ENCODE data around the gene ARL15.

Gene ARL15

DNA sequence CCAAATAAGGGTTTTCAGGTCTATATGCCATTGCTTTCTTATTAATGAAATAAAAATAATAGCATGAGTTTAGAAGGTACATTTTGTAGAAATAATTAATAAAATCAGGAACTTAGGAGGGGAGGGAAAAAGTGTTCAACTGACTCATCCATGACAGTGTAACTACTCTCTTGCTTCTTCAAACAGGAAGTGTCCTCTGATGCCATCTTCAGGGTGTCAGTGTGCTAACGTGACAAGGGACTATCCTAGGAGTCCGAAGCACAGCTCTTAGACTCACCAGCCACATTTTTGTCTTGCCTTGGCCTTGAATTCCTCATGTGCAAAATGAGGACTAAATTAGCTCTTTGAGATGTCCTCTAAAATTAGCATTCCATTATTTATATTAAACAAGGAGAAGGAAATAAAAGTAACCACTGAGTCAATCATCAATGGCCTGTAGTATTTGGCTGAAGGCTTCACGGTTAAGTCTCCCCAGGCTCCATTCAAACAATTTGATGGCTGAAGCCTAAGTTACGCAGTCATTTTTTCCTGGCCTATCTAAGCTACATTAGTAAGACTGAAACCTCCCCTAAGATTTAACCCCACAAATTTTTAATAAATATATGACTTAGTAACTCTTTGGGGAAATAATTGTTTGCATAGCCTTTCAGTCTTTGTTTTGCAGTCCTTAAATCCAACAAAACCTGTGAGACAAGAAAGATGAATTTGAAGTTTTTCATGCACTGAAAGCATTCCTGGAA, 151.1 kb downstream of the ARL15 start:
- no peak for DNase-seq (ENCODE audit: low read depth in 2 of 2)

DNA sequence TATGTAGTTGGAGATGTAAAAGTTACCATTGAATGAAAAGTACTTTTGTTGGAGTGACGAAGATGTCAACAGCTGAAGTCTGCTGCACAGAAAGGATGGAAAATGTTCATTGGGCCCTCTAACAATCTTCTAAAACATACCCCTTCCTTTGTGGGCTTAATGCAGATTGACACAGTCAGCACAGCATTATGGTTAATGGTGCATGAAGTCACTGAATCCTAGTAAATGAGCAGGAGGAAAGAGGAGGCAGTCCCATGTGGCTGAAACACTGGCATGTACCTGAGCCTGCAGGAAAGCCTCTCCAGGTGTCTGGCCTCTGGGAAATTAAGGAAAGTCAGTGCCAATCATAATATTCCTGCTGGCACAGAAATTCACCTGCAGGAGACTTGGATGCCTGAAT, 153.8 kb downstream of the ARL15 start:
- no peak for DNase-seq (ENCODE audit: low read depth in 2 of 2)

DNA sequence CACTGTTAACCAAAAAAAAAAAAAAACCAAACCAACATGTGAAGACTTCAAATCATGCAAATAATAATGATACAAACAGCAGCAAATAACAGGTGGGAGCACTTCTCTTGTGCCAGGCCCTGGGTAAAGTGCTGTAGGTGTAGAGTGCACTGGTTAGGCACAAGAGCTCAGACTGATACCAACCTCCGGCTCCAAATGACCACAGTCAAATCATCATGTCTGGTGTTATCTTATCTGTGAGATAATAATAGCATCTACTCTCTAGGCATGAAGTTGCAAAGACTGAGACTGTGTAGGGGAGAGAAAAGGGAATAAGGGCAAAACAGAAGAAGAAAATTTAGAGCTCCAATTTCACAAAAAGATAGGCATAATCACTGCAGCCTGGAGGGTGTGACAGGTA, 159.5 kb downstream of the ARL15 start:
- no peak for DNase-seq (ENCODE audit: low read depth in 2 of 2)

DNA sequence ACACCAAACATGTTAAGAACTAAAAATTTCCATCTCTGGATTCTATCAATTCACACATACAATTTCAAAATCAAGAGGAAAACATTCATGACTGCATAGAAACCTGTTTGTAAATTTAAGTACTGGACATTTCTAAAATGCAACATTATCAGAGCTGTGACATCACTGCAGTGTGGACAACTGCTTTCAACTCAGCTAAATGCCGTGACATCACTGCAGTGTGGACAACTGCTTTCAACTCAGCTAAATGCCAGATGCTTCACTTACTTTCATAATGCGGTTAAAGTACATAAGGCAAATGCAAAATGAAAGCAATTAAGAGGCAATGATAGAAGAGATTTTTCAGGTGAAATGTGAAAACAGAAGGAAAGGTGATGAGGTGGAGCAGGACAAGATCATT, 161.5 kb downstream of the ARL15 start:
- DNase-seq (ENCODE audit: low read depth in 2 of 2) = no peak

DNA sequence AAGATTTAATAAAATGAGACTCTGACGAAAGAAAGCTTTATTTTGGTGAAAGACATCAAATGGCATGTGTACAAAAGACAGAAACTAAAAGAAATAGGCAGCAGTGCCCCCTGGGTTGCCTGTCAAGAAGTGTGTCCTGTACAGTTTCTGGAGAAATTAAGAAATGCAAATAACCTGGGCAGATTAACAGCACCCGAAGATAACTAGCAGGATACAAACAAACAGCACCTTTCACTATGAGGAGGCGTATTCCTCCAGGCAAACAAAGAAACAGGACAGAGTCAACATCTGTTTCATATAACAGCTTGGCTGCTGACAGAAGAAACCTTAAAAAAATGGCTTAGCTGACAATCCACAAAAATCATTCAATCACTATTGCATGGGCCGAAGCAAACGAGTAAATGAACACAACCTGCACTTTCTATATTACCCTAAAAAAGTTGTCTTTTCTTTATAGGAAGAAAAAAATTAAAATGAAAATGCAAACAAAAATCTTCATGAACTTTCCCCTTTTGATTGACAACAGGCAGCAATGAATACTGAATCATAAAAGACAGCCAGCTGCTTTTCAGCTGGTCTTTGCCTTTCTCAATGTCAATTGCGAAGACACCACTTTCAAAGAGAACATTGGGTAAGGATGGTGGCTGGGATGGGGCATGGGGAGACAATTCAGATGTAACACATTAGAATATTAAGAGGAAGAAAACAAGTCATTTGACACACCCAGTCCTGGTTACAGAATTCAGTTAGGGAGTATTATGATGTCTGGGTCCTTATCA, 162.1 kb downstream of the ARL15 start:
- no peak for DNase-seq (ENCODE audit: low read depth in 2 of 2)

DNA sequence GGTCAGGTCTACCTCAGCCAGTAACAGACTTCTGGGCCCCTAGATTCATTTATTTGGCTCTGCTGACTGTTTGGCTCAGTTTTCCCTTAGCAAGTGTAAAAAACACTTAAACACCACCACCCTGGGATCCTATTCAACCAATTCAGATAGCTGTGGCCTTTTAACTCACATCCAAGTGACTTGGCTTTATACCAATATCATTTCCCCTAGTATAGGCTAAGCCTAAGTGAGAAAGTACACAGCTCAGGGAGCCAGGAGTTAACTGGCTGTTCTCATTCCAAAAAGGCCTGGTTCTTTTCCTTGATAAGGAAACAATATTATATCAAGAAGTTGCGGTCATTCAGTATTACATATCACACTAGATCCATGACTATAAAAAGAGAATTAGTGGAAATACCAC, 163.5 kb downstream of the ARL15 start:
- DNase-seq (ENCODE audit: low read depth in 2 of 2) = no peak

DNA sequence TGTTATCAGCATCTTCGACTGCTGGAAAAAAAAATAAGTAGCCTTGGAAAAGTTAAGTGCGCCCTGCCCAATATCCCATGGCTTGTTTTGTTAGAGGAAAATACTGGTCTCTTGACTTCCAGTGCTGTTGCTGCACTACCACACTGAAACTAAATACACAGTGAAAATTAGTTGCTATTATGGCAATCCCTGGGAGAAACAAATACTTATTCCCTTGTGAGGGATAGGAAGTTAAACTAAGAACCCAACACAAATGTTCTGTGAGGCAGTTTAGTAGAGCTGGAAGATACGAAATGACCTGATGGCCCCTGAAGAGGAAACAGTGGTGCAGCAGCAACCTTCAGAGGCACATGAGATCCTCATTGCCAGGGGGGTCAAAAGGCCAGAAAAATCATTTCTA, 164.0 kb downstream of the ARL15 start:
- DNase-seq (ENCODE audit: low read depth in 2 of 2) = no peak

DNA sequence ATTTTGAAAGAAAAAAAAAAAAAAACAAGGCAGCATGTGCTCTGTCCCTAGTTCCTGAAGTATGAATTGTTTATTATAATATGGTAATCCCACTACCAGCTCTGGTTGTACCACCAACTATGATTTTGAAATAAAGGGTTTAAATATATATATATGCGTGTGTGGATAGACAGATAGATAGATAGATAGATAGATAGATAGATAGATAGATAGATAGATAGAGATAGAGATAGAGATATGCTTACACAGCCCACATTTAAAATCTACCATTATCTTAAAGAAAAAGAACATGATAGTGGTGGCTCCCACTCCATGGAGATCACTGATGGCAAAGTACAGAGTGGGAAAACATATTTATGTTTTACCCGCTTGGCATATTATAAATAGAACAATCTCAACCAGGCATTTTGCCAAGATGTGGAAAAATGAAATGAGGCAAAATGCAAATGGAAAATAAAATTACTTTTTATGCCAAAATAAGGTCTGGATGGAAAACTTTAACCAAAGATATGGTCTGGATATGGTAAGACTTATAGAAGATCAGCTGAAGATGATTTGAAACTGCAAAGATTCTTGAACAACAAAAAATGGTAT, 170.0 kb downstream of the ARL15 start:
- DNase-seq (ENCODE audit: low read depth in 2 of 2) = no peak

DNA sequence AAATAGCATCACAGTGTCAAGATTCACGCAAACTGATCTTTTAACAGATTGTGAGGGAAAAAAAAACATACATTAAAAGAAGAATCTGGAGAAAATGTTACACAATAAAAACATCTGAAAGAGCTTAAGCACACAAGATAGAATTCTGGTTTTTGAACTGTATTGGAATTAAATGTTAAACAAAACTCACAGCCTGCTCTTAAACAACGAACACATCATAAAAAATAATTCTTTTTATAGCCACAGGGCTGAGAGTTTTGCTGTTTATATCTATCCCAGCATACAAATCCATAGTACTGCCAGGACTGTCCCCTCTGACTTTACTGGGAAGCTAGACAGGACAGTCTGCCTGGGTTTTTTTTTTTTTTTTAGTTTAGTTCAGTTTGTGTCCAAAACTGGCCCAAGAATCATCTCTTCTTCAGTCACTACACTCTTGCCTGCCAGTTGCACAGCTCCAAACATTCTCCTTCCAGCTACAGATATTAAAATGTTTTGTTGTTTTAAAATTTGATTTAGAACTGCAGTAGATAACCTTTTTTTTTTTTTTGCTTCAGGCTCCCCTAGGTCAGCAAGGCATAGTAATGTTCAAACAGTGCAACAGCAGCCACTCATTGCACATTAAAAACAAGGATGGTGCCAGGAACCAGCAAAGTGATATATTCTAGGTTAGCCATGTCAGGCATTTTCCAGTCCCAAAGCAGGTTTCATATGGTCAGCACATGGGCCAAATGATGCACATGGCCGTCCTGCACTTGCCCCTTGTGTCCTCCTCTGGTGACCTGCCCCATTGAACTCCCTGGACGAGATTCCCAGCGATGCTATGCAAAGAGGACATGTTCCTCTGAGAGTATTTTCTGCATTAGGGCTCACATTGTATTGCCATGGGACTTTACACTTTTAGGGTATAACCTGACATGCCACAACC, 173.6 kb downstream of the ARL15 start:
- no peak for DNase-seq (ENCODE audit: low read depth in 2 of 2)

DNA sequence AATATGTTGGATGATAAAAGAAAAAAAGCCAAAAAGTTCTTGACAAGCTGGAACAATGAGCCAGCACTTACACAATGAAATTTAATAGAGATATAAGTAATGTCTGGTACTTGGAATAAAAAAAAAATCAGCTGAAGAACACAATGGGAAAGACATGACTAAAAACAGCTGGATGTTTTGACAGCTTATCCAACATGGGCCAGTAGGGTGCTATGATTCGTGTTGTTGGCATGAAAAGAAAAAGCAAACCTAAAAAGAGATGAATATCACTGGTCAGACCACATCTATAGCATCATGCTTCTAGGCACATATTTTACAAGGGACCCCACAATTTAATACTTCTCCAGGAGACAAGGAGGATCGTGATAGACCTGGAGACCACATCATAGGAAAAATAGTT, 175.3 kb downstream of the ARL15 start:
- DNase-seq (ENCODE audit: low read depth in 2 of 2) = no peak

DNA sequence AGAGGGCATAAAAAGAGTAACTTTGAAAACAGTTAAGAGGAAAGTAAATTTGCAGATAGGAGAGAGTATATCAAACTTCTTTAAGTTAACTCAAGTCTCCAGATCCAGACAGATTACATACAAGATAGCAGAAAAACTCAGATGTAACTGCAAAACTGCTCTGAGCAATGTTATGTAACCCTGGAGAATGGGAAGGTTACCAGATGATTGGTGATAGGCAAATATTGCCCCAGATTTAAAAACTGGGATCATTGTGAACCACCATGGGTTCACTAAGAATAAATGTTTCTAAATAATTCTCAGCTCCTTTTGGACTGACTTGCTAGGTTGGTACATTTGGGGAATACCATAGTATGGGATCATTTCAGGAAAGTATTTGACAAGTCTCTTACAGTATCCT, 176.5 kb downstream of the ARL15 start:
- no peak for DNase-seq (ENCODE audit: low read depth in 2 of 2)

DNA sequence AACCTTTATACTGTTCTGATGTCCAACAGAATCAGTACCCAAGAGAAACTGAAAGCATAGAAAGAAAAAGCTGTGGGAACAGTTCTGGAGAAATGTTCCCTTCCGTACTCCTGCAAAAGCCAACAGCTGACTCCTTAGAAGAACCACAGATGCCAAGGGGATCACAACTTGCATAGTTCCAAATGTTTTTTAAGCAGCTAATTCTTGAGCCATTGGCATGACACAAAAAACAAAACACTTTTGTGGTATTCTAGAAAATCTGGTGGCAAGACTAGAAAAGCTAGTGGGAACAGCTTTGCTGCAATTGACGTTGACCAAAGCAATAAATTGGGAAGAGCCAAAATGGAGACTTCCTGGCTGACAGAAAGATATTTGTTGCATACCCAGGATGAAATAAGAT, 189.9 kb downstream of the ARL15 start:
- DNase-seq (ENCODE audit: low read depth in 2 of 2) = no peak

DNA sequence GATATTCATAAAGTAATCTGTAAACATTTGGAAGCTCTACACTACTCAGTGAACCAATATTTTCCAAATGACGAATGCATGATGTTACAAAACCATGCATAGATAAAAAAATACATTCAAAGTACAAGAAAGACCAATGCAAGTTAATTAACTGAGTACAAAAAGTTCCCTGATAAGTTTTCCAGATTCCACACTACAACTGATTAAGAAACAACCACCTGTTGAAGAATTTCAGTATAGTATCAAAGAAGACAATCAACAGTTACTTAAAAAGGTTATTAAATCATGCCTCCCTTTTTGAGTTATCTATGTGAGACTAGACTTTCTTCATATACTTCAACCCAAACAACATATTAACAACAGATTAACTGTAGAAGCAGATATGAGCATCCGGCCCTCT, 192.4 kb downstream of the ARL15 start:
- DNase-seq (ENCODE audit: low read depth in 2 of 2) = no peak

DNA sequence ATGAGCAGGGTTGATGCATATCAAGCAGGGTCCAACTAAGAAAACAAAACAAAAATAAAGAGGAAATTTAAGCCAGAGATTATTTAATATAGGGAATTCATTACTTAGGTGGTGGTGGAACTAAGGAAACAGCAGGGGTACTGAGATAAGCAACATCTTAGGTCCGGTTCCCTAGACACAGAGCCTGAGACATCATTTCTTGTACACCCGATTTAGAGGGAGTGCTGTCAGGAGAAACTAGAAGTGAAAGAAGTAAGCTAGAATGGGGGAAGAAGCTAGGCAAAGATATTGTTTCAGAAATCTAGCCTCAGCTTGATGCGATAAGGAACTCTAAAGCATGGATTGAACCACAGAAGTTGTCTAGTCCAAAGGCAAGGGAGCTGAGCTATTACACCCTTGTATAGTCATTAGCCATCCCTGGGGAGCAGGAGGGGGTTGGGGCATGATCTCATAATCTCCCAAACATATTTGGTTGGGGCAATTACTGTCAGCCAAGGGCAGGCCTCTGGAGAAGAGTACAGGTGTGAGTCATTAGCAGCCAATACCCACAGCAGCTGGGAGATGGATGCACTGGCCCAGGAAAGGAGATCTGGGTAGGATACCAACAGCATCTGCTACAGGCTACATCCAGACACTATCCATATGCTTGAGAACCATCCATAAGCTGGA, 194.5 kb downstream of the ARL15 start:
- DNase-seq (ENCODE audit: low read depth in 2 of 2) = no peak

DNA sequence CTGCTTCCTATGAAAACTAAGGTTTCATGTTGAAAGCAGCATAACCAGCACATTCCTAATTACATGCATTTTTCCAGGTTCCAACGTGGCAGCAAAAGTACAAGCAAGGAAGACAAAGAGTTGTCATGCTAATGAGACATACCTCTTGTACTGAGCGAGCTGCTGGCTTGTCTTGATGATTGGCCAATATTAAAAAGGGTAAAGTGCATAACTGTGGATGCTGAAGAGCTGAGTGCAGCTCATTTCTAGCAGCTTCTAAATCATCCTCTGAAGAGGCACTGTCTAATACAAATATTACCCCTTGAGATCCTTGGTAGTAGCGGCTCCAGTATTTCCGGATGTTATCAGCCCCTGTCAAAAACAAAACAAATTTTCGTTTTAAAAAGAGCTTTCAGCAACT, 197.3 kb downstream of the ARL15 start:
- DNase-seq (ENCODE audit: low read depth in 2 of 2) = no peak

DNA sequence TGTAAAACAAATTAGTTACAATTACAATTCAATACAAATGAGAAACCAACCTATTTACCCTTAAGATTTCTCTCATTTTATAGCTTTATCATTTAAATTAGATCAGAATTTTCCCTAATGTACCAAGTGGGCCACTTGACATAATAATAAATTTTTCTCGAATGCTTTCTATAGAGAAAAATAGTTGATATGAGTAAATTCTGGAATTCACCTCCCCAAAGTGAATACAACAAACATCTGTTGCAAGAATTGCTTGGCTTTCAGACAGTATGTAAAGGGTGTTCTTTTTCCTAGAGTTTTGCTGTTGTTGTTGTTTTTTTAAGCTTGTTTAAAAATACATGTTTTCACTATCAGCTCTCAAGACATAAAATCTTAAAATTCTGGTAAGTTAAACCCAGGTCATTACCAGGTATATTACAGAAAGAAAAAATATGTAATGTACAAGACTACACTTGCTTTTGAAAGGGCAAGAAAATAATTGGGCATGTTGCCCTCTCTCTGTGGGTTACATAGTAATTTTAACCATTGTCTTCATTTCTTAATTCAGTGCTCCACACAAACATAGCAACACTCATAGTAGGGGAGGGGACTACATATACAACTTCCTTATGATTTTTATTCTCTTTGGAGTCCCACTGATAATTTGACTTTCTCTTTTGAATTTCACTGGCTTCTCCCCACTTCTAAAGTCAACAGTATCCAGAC, 200.6 kb downstream of the ARL15 start:
- DNase-seq (ENCODE audit: low read depth in 2 of 2) = no peak

DNA sequence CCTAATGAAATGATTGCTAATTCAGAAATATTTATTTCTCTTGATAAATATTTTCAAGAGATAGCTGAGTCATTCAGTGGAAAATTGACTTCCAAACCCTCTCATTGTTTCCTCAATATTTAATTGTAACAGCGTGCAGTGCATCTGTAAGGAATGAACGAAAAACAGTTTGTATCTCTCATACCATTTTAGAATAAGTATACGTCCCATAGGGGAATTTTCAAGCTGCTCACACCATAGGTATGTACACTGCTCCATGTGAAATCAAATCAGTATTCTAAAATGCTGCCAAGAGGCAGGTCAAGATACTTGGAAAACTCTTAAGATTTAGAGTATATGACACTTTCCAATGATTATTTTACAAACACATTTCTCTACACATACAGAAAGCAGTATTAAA, 202.2 kb downstream of the ARL15 start:
- DNase-seq (ENCODE audit: low read depth in 2 of 2) = no peak

DNA sequence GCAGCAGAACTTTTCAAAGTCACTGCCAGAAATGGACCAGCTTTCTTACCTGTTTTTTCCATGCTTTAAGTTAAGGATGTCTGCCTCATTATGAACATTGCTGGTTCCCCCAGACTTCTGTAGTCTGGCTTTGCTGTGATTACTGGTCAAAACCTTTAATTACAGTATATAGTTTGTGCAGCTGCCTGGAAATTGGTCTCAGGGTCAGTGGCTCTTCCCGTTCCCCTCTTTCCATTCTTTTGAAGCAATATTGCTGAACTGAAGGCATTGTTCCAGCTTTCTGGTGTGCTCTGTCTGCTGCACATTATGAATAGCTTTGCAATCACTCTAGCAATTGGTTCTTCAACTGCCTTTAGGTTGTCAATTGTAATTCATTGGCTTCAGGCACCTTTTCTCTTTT, 206.5 kb downstream of the ARL15 start:
- DNase-seq (ENCODE audit: low read depth in 2 of 2) = no peak

DNA sequence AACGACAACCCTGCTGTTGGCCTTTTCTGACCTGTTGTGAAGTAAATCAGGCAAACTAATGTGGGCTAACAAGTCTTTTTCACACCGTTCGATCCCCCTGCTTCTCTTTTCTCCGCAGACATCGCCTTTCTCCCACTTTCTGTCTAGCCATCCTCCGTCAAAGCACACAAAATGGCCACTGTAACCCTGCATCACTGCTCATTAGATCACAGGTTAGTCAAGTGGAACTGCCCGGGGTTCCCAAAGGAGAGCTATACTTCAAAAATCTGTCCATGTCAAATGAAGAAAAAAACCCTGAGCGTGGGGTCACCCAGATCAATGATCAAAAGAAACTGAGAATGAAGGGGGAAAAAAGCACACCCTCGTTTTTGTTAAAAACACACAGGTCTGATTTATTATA, 212.1 kb downstream of the ARL15 start:
- no peak for DNase-seq (ENCODE audit: low read depth in 2 of 2)

DNA sequence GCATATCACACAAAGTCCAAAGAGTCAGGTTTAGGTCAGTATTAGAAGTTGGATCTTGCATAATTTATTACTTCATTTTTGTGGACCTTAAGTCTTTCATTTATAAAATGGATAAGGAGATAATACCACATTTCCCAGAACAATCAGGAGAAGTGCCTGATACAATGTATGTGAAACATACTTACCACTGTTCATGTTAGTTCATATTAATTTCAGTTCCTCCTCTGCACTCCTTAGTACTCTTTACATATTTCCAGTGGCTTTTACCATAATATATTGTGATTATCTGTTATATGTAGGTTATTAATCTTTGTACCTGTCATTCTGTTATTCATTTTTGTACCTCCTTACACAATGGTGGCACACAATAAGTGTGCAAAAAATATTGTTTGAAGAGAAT, 214.4 kb downstream of the ARL15 start:
- no peak for DNase-seq (ENCODE audit: low read depth in 2 of 2)

DNA sequence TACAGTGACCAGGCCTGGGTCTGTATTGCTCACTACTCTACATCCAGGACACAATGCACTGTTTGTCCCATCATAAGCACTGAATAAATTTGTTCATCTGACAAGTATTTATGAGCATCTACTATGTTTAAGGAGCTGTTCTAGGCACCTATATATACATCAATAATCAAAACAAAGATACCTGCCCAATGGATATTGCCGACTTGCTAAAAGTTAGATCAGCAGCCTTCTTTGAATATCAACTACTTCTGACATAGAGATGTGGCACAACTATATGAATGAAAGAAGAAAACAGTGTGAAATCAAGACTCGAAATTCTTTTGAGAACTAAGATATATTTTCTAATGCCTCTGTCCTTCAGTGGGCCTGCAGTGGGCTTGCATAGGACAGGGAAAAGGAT, 215.7 kb downstream of the ARL15 start:
- DNase-seq (ENCODE audit: low read depth in 2 of 2) = no peak

All from stimulated activated CD8-positive, alpha-beta memory T cell treated with anti-CD3 and anti-CD28 coated beads, Interleukin-2, amount 100 ng/mL, for 1 hour (primary cell).